ENCODE measurements around the gene ABHD6.
A peak's percentile ranks its signal among the peaks of the same experiment; 100 is the strongest.
"Not testable (repeated sequence)": the region's sequence is repeated elsewhere in the genome, so short reads cannot be mapped to it uniquely, and the experiment has no call there.

The ABHD6 gene

GRCh38 chr3:58285334-58285733 is 47.7 kb downstream of the ABHD6 start:
- no peak for DNase-seq

DNA sequence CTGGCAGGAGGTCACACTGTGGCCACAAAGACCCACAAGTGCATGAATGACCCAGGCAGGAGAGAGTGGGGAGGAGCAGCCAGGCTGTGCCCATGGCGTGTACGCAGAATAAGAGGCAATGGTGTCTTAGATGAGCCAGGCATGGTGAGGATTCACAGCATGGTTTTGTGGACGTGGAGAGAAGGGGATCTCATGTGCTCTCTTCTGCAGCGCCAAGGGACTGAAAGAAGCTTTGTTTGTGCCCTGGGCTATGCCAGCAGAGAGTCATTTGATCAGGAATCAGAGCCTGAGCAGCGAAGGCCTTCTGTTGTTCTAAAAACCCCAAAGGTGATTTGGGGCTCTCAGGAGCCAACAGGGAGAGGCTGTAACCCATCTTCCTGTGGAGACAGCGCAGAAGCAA is 49.8 kb downstream of the ABHD6 start:
- no peak for DNase-seq

DNA sequence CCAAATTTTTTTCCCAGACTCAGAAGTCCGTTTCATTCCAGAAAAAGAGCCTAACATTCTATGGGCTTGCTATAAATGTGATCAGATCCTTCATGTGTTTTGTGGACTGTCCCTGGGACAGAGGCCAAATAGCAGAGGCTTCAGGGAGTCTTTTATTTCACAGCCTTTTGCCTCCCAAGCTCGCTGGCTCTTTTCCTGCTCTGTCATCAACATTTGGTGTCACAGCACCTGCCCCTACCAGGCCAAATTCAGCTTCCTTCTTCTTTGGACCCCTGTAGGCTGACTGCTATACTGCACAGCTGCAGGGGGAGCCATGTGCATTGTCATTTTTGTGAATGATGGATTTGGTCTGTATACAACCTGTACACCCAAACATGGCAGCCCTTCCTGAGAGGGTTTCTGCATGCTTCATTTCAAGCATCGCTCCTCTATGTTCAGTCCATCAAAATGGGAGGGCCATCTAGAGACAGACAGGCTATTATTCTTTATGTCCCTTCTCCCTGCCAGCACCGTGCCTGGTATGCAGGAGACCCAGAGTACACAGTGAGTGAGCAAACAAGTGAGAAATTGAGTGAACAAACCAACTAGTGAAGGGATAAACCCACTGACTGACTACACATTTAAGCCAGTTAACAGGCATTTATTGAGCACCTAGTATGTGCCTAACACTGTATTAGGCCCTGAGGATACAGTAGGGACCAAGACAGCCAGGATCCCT is 50.6 kb downstream of the ABHD6 start:
- DNase-seq: no peak

- not testable (repeated sequence) for DNase-seq
Observed at GRCh38 chr3:58288964-58289613, 51.5 kb downstream of the ABHD6 start.

- not testable (repeated sequence) for DNase-seq
Observed at GRCh38 chr3:58290446-58290845, 52.9 kb downstream of the ABHD6 start.

DNA sequence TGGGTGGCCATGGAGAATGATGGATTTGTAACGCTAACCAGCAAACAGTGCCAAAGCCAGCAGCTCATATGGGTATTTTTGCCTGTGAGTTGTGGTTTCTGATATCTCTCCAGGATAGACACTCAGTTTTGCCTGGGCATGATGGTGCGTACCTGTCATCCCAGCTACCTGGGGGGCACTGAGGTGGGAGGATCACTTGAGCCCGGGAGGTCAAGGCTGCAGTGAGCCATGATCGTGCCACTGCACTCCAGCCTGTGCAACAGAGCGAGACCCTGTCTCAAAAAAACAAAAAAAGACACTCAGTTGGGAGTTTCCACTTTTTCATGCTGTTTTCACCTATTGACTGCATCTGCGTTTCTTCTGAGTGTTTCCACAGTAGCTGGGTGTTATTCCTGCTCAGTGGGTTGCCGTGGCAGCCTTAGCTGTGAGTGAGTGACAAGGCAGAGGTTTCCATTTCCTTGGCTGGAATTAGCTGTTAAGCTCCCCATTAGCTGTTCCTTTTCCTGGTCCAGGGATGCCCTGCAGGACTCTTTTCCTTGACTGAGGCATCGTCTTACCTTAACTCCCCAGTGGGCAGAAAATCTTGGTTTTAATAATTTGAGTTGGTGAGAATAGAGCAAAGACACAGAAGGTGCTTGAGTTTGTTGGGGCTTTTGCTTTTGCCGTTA is 54.2 kb downstream of the ABHD6 start:
- DNase-seq: no peak

GRCh38 chr3:58292866-58293265 is 55.3 kb downstream of the ABHD6 start:
- DNase-seq: no peak

- DNase-seq: no peak
Observed at GRCh38 chr3:58293516-58293915, 55.9 kb downstream of the ABHD6 start.

DNA sequence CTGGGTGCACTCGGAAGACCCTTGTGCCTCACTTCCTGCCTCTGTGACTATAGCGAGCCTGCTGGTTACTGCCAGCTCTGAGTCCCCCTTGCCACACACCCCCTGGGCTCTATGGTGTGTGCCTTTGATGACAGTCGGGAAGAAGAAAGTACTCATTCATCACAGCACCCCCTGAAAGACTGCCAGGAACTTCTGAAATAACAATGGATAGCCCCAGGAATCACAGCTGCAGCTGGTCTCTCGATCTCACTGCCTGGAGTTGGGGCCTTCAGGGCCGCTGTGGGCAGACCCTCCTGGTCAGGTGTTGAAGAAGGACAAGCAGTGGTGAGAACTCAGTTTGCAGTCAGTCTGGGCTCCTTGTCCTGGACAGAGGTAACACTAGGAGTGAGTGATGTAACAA is 58.7 kb downstream of the ABHD6 start:
- no peak for DNase-seq

DNA sequence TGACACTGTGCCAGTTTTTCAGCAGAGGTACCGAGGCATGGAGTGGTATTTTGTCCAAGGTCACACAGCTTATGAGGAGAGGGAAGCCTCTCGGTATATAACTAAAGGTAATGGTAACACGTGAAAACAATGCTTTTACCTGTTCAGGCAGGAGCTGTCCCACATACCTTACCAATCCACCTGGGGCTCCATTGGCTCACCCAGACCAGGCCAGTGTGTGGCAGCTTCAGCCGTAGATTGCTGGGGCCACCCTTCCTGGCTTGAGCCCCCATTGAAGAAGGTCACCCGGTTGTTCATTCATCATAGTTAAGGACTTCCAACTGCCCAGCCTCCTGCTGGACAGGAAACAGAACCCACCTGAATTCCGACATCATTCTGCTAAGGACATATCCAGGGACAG is 59.3 kb downstream of the ABHD6 start:
- no peak for DNase-seq

DNA sequence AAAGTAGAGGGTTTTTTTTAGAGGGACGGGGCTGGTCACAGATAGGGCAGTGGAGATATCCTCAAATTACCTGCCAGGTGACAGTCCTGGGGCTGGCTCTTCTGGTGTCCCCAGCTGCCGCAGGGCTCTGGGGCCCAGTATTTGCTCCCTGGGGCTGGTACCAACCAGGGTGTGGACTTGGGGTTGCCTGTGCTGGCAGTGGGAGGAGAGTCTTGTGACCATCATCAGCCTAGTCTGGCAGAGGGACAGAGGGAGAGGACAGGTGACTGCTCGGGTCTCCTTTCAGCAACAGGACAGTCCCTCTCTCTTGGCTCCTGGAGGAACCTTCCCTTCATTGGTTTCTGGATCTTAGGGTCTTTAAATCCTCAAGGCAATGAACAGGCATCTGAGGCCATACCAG is 60.6 kb downstream of the ABHD6 start:
- DNase-seq: no peak

DNA sequence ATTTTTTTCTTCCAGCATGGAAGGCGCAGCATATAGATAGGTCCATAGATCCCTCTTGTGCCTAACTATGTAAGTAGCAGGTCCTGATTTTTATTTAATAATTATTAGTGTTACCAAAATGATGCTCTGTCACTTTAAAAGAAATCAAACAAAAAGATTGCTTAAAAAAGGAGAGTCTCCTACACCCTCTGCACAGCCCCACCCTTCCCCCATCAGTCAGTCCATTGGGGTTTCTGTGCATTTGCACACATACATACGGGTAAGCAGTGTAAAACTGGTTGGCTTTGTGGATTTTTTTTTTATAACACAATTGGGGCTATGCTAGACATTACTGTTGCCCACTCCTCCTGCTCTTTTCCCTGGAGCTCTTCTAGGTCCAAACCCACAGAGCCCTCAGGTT is 61.5 kb downstream of the ABHD6 start:
- DNase-seq: no peak

- peak; percentile 41 for DNase-seq
Observed at GRCh38 chr3:58299839-58300516, 62.4 kb downstream of the ABHD6 start.

DNA sequence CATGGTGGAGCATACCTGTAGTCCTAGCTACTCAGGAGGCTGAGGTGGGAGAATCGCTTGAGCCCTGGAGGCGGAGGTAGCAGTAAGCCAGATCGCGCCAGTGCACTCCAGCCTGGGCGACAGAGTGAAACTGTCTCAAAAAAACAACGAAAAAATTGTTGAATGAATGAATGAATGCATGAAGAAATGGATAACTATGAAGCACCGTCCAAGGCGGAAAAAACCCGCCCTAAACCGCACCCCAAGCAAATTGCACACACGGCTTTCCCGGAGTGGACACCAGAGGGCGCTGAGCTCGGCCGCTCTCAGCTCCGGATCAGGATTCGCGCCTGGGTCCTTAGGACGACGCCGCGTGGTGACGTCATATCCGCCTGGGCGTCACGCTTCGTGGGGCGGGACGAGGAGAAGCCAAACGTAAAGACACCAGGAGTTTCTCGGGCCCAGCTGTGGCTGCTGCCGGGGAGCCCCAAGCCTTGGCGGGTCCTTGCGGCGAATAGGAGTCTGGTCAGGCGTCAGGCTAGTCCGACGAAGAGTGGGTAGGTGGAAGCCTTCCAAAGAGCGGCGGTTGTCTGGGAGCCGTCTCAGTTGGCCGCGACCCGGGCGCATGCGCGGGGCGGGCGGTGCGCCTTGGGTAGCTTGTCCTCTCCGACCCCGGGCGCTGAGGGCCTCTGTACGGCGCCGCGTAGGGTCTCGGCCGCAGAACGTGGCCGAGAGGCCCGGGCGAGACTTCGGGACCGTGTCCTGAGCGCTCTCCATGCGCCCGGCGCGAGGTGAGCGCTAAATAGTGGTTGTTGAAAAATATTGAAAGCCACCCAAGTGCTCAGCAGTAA is 68.5 kb downstream of the ABHD6 start, which contains the start of the genes HTD2 and RPP14:
TSS of gene HTD2 (plus strand) at position 639 of the 830 bp plus-strand sequence. CDS start 11,094 bp downstream, outside the sequence.
TSS of gene RPP14 (plus strand) at position 364 of the 830 bp plus-strand sequence. CDS start 4,085 bp downstream, outside the sequence.
- peak; percentile 98 for DNase-seq

- DNase-seq: peak; percentile 79
Observed at GRCh38 chr3:58307639-58308215, 70.1 kb downstream of the ABHD6 start.

GRCh38 chr3:58308728-58309127 is 71.1 kb downstream of the ABHD6 start:
- peak; percentile 34 for DNase-seq

DNA sequence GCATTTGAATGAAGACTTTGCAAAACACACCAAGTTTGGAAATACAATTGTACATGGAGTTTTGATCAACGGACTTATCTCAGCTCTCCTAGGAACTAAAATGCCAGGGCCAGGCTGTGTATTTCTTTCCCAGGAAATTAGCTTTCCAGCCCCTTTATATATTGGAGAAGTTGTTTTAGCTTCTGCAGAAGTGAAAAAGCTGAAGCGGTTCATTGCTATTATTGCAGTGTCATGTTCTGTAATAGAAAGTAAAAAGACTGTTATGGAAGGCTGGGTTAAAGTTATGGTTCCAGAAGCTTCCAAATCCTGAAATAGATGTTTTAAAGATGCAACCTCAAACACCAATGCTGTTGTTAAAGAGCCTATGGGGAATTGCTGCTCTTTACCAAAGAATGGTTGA is 80.2 kb downstream of the ABHD6 start:
- no peak for DNase-seq

DNA sequence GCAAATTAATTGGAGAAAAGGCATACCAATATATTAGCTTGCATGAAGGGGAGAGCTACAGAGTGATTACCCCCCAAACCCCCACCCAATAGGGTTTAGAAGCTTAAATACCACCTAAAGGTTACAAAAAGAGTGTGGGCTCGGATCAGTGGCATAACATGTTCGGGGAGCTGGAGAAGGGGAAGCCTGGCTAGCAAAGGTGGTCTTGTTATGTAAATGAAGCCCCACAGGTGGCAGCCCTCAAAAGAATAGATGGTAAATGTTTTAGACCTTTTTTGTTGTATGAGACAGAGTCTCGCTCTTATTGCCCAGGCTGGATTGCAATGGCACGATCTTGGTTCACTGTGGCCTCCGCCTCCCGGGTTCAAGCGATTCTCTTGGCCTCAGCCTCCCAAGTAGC is 84.2 kb downstream of the ABHD6 start:
- DNase-seq: no peak

DNA sequence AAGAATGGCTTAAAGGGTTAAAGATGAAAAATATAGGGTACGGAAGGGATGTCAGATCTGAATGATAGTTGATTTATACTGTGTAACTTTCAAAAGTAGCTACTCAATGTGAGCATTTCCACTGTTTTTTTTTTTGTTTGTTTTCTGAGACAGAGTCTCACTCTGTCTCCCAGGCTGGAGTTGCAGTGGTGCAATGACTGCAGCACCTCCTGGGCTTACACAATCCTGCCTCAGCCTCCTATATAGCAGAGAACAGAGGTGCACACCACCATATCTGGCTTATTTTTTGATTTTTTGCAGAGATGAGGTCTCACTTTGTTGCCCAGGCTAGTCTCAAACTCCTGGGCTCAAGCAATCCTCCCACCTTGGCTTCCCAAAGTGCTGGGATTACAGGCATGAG is 85.2 kb downstream of the ABHD6 start:
- DNase-seq: no peak

GRCh38 chr3:58323529-58324390 is 86.2 kb downstream of the ABHD6 start:
- peak; percentile 71 for DNase-seq

All from hematopoietic multipotent progenitor cell treated with erythropoietin and hydrocortisone succinate and interleukin-3 and kit ligand, for 8 days (in vitro differentiated cells).